GM08714 (cell line): ENCODE measurements around the gene PAXIP1.
"Not testable (repeated sequence)": the region's sequence is repeated elsewhere in the genome, so short reads cannot be mapped to it uniquely, and the experiment has no call there.

Source experiments
- H3K4me3 ChIP-seq: fragments of 200-500 bp; sonication (Bioruptor generic); 2 replicates; pipeline ENCODE4 v1.5.1; 2014; ENCODE audit warnings: mild to moderate bottlenecking, low read length, inconsistent platforms
- ZNF274 ChIP-seq: IDR thresholded peaks from 2 replicates; pipeline ENCODE4 v1.6.1; 2012; ENCODE audit warnings: mild to moderate bottlenecking, low read depth, low read length

The PAXIP1 gene, protein sequence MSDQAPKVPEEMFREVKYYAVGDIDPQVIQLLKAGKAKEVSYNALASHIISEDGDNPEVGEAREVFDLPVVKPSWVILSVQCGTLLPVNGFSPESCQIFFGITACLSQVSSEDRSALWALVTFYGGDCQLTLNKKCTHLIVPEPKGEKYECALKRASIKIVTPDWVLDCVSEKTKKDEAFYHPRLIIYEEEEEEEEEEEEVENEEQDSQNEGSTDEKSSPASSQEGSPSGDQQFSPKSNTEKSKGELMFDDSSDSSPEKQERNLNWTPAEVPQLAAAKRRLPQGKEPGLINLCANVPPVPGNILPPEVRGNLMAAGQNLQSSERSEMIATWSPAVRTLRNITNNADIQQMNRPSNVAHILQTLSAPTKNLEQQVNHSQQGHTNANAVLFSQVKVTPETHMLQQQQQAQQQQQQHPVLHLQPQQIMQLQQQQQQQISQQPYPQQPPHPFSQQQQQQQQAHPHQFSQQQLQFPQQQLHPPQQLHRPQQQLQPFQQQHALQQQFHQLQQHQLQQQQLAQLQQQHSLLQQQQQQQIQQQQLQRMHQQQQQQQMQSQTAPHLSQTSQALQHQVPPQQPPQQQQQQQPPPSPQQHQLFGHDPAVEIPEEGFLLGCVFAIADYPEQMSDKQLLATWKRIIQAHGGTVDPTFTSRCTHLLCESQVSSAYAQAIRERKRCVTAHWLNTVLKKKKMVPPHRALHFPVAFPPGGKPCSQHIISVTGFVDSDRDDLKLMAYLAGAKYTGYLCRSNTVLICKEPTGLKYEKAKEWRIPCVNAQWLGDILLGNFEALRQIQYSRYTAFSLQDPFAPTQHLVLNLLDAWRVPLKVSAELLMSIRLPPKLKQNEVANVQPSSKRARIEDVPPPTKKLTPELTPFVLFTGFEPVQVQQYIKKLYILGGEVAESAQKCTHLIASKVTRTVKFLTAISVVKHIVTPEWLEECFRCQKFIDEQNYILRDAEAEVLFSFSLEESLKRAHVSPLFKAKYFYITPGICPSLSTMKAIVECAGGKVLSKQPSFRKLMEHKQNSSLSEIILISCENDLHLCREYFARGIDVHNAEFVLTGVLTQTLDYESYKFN

DNA sequence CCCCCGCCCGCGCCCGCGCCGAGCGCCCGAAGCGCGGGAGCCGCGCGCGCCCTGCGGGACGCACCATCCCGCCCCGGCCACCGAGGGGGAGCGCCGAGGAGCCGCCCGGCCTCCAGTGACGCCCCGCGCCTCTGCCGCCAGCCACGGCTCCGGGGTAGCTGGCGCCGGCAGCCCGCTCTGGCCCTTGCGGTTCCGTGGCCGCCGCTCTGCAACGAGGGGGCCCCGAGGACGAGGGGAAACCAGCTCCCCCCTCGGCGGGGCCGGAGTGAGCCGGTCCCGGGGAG, at the start of gene PAXIP1:
TSS of gene PAXIP1 (minus strand) at position 33 of the 284 bp plus-strand sequence. CDS start 195 bp downstream, outside the sequence.
- no peak for TF ChIP-seq ZNF274

DNA sequence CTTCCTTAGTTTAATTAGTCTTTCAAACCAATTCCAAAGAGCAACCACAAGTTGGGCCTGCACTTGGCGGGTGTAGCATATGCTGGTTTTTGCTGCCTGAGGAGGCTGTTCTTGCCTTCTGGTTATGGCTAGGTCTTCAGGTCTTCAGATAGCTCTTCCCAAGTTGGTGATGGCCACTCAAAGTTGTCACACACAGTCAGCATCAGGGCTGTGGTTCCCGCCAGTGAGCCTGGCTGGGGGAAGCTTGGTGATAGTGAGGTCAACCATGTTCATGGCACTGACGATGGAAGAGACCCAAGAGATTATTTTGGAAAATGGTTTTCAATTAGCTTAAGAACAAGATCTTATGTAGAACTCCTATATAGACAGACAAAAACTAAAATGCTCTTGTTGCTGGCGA, 48.4 kb upstream of the PAXIP1 start:
- TF ChIP-seq ZNF274: no peak
- no peak overlapping the region for H3K4me3 ChIP-seq

More for the DNA sequence above, at the start of gene PAXIP1:
- peak within 1 kb of the TSS; percentile 99 for H3K4me3 ChIP-seq

DNA sequence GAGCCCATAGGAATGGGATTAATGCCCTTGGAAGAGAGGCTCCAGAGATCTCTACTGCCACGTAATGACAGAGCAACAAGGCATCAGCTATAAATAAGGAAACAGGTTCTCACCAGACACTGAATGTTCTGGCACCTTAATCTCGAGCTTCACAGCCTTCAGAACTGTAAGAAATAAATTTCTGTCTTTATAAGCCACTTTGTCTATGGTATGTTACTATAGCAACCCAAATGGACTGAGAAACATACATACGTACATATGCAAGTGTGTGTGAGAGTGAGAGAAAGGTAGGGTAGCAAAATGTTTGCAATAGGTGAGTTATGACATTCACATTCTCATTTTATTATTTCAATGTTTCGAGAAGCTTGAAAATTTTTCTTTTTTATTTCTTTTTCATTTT, 45.1 kb upstream of the PAXIP1 start:
- H3K4me3 ChIP-seq: no peak overlapping the region
- no peak for TF ChIP-seq ZNF274

DNA sequence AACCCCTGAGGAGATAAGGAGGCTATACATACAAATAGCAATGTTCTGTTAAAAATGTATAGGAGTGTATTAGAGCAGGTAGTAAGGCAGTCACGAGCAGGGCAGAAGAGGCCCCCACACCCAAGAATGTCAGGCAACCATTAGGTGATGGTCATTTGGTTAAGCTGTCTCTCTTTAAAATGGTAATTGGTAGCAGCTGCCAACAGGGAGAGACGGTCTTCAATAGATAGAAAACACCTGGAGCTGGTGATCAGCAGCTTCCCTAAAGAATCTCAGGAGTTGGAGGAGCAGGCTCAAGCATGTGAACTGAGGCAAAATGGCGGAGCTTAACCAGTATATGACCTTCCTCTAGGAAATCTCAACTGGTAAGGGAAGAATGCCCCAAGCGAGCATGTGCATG, 40.8 kb upstream of the PAXIP1 start:
- TF ChIP-seq ZNF274: no peak
- H3K4me3 ChIP-seq: no peak overlapping the region

DNA sequence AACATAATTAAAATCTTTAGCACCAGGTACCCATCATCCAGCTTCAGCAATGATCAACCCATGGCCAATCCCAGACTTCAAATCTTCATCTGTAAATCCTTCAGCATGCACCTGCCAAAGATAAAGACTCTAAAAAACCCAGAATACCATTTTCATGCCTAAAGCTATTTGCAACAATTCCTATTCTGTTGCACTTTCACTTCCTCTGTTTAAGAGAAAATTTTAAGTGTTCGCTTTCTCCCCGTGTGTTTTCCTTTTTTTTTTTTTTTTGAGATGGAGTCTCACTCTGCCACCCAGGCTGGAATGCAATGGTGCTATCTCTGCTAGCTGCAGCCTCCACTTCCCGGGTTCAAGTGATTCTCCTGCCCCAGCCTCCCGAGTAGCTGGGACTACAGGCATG, 35.4 kb upstream of the PAXIP1 start:
- TF ChIP-seq ZNF274: no peak
- H3K4me3 ChIP-seq: no peak overlapping the region

GRCh38 chr7:155034495-155034894, 31.6 kb upstream of the PAXIP1 start:
- not testable (repeated sequence) for H3K4me3 ChIP-seq

- TF ChIP-seq ZNF274: no peak
- H3K4me3 ChIP-seq: no peak overlapping the region
Measured at GRCh38 chr7:155032978-155033377, 30.1 kb upstream of the PAXIP1 start.

DNA sequence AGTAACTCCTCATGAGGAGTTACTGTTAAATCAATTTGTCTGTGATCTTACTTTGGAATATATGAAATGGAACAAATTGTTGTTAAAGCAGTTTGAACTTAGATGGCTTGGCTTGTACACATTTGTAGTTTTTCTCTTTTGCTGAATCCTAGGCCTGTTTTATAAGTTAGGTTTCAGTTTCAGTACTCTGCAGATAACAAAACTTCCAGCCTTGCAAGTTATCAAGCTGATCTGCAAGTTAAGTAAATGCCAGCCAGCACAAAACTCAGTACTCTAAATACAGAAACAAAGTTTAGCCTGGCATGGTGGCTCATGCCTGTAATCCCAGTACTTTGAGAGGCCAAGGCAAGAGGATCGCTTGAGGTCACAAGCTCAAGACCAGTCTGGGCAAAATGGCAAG, 25.0 kb upstream of the PAXIP1 start:
- no peak for TF ChIP-seq ZNF274
- H3K4me3 ChIP-seq: no peak overlapping the region

GRCh38 chr7:155021699-155022145, 18.8 kb upstream of the PAXIP1 start:
- no peak for TF ChIP-seq ZNF274
- no peak overlapping the region for H3K4me3 ChIP-seq

DNA sequence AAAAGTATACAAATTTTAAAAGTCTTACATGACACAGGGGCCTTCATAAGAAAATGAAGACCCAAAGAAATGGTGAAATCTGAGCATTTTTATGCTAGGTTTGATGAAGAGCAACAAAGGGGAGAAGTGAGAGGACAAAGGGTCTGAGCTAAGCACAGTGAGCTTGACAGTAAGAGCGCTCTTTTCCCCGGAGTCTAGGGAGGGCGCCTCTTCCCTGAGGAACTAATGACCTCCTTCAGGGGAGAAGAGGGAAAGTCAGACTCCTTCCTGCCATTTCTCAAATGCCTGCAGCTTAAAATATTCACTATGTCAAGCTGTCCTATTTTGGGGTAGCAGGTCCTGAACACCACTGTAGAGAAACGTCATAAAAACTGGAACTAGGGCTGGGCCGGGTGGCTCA, 18.1 kb upstream of the PAXIP1 start:
- no peak overlapping the region for H3K4me3 ChIP-seq
- no peak for TF ChIP-seq ZNF274

DNA sequence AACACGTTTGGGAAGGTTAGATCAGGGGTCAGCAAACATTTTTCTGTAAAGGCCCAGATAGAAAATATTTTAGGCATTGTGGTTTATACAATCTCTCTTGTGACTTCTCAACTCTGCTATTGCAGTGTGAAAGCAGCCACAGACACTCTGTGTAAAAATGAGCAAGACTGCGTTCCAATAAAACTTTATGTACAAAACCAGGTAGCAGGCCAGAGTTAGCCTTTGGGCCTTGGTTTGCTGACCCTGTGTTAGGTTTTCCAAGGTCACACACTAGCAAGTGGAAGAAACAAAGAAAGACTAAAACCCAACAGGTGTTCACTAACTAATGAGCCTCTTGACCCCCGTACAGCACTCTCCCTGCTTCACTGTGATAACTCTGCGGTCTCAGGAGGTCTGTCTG, 14.9 kb upstream of the PAXIP1 start:
- no peak overlapping the region for H3K4me3 ChIP-seq
- TF ChIP-seq ZNF274: no peak

- no peak for TF ChIP-seq ZNF274
- H3K4me3 ChIP-seq: no peak overlapping the region
Measured at GRCh38 chr7:155011086-155011485, 8.2 kb upstream of the PAXIP1 start.

DNA sequence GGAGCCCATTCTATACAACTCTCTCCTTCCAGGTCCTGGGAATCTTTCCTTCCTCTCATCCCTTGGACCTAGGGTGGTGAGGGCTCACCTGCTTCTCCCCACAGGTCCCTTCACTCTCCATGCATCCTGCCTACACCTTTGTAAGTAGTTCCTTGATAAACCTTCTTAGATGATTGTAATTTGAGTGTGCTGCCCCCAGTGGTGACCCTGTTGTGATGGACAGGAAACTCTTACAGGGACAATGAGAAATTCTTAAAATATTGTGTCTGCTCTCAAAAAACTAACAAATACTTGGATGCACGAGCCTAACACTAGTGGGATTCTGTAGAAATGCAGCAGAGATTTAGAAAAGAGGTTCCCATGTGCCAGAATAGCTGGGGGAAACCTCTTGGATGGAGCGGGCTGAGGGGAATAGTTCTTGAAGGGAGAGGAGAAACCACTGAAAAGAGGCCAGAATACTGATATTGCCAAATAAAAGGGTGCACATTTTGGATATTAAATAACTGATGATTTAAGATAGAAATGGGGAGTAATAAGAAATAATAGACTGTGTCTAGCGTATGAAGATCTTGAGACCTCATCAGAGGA, 6.7 kb upstream of the PAXIP1 start:
- no peak overlapping the region for H3K4me3 ChIP-seq
- TF ChIP-seq ZNF274: no peak

- no peak for TF ChIP-seq ZNF274
- no peak overlapping the region for H3K4me3 ChIP-seq
Measured at GRCh38 chr7:155007947-155008346, 5.0 kb upstream of the PAXIP1 start.
